Breast epithelium (tissue), 3 donors: Measurements from ENCODE around the gene IFI27.

ENCODE experiments used
- CTCF ChIP-seq, 3 donors: fragments of 450-650 bp; IDR thresholded peaks; one replicate each; pipeline ENCODE4 v1.5.1; 2016 to 2017; ENCODE audit warnings: antibody characterized with exemption in 3 of 3, mild to moderate bottlenecking in 3 of 3, moderate library complexity in 3 of 3
- POLR2A ChIP-seq: fragments of 450-650 bp; IDR thresholded peaks from one replicate; pipeline ENCODE4 v1.6.1; 2016; ENCODE audit warnings: antibody characterized with exemption, mild to moderate bottlenecking, moderate library complexity
- POLR2AphosphoS5 ChIP-seq, 3 donors: sonication (generic); formaldehyde crosslinking; IDR thresholded peaks; one replicate each; pipeline ENCODE4 v1.6.1; 2017; ENCODE audit warnings: antibody characterized with exemption in 3 of 3

GRCh38 chr14:94161981-94162380 lies 51.4 kb downstream of the IFI27 start:
- TF ChIP-seq CTCF (IDR thresholded peaks at IDR 0.05) (no peak), POLR2A (no peak), POLR2AphosphoS5 (IDR thresholded peaks at IDR 0.05) (no peak)
